IPS-18c (cell line): ENCODE measurements around the gene SLC27A2.

Experiments used
- H3K4me3 ChIP-seq: 2 replicates; pipeline ENCODE4 v1.7.0; 2013; ENCODE audit warnings: low read depth, mild to moderate bottlenecking, low read length, moderate library complexity; ENCODE audit not compliant: insufficient read depth
- H3K9me3 ChIP-seq: one replicate; pipeline ENCODE4 v1.6.1; 2013; ENCODE audit warnings: mild to moderate bottlenecking, low read length, moderate library complexity; ENCODE audit not compliant: control insufficient read depth, insufficient read depth

The SLC27A2 gene

DNA sequence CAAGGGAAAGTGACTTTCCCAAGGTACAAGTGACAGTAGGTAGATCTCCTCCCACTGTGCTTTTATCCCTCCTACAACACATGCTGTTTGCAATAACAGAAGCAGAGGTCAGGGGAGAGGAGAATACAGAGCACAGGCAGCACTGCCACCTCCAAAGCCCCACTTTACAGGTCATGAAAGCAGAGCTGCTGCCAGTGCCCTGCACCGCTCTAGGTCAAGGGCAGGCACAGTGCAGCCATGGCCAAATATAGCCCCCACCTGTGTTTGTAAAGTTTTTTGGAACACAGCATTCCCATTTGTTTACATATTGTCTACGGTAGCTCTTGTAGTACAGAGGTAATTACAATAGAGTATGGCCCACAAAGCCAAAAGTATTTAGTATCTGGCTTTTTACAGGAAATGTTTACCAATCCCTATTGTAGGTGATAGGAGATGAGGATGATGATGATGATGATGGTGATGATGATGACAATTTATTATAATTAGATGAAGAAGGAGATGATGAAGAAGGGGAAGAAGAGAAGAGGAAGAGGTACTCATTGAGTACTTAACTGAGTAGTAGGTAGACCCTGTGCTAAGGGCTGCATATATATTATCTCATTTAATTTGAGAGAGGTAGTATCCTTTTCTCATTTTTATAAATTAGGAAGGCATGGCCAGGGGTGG lies 63.1 kb downstream of the SLC27A2 start:
- Histone ChIP-seq H3K9me3 (no peaks in the 10 kb centered on the region), H3K4me3 (no peak overlapping the region)

DNA sequence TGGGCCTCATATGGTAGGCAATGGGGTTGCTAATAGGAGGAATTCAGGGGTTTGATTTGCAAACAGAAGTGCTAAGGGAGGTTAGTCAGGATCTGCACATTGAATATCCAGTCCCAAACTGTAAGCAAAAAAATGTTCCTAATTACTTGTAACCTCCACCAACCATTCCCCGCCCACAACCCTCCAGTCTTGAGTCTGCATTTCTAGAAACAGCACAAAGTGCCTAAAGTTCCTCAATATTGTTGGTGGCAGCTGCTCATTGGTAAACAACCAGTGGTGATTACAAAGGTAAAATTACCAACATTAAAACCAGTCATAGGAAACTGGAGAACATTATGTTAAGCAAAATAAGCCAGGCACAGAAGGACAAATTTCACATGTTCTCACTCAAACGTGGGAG lies 64.6 kb downstream of the SLC27A2 start:
- H3K4me3 ChIP-seq, result no peak overlapping the region
- H3K9me3 ChIP-seq, result no peaks in the 10 kb centered on the region

GRCh38 chr15:50247819-50248655 lies 66.0 kb downstream of the SLC27A2 start:
- Histone ChIP-seq H3K9me3 (no peaks in the 10 kb centered on the region), H3K4me3 (no peak overlapping the region; the same call in 1 of the 2 replicates)

DNA sequence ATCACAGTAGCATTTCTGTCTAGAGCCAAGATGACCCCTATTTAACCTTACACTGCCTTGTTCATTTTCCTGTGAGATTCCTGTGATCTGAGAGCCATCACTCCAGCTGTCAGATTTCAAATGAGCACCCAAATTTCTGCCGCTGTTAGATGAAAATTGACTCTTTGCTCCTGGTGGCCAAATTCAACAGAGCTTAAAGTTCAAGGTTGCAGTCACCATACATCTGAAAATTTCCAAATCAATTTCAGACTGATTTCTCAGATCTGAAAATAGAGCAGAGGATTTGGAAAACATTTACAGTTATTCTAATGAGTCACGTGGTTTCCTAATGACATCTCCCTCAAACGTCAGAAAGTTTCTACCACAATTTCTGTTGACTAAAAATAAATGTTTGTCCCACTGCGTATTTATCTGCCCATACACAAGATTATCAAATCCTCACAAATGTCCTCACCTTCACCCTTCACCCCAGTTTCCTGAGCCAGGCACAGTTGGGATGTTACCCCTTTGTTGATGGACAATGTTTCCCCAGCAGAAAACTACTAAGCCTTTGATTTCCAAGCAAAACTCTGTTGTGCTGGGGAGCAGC lies 67.1 kb downstream of the SLC27A2 start:
- no peaks in the 10 kb centered on the region for H3K9me3 ChIP-seq
- H3K4me3 ChIP-seq, result no peak overlapping the region

DNA sequence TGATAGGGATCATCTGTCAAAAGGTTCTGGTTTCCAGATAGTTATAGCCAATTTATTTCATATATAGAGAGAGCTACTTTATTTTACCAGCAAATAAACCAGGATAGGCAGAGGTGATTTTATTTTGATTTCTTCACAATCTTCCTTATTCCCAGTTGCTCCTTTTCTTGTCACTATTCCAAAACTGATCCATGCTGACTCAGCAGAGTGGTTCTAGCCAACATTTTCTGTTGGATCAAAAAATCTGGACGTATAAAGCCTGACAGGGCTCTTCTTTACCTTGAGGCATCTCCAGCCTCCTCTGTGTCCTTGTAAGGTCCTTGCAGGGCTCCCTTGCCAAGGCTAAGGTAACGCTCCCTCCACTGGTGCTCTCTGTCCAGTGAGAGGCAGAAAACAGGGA lies 67.7 kb downstream of the SLC27A2 start:
- Histone ChIP-seq H3K9me3 (no peaks in the 10 kb centered on the region), H3K4me3 (no peak overlapping the region)

DNA sequence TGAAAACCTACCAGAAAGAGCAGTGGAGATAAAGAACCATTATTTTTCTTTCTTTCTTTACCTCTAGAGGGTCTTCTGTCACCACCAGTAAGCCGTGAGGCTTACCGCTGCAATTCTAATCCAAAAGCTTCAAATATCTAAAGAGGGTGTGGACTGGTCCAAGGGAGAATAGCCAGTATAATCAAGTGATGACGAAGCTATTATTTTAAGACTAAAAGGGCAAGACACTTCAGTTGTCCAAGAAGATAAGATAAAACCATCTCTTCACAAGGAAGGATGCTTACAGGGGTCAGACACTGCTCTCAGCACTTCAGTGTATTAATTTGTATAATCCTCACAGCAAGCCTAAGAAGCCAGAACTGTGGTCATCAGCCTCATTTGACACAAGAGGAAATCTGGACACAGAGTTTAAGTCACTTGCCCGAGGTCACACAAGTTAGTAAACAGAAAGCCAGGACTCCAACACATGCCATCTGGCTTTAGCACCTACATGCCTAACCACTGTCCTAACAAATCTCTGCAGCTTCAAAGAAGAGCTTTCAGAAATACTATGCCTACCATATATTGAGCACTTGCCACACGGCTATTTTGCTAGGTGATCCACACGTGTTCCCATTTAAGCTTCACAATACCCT lies 68.9 kb downstream of the SLC27A2 start:
- Histone ChIP-seq H3K9me3 (no peaks in the 10 kb centered on the region), H3K4me3 (no peak overlapping the region)

GRCh38 chr15:50251638-50252182 lies 69.7 kb downstream of the SLC27A2 start:
- no peak overlapping the region for H3K4me3 ChIP-seq
- H3K9me3 ChIP-seq, result no peaks in the 10 kb centered on the region

DNA sequence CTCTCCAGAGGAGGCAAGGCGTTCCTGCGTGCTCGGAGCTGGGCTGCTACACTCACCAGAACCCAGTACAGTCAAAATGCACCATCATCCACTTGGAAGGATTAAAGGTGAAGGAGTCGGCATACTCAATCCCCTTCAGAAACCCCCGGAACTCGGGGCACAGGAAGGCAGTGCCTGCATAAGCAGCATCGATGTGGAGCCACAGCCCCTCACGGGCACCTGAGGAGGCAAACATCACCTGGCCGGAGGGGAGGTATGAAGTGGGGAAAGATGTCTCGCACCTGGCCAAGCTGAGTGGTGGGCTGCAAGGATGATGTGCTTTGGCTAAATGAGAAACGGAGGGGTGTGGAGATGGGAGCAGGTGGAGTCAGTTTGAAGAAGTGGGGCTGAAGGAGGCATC lies 70.6 kb downstream of the SLC27A2 start:
- Histone ChIP-seq H3K4me3 (no peak overlapping the region), H3K9me3 (no peaks in the 10 kb centered on the region)

- Histone ChIP-seq H3K9me3 (no peaks in the 10 kb centered on the region), H3K4me3 (no peak overlapping the region)
Observed at GRCh38 chr15:50256188-50257041, 74.4 kb downstream of the SLC27A2 start.

GRCh38 chr15:50257332-50257731 lies 75.3 kb downstream of the SLC27A2 start:
- no peaks in the 10 kb centered on the region for H3K9me3 ChIP-seq
- H3K4me3 ChIP-seq, result no peak overlapping the region

GRCh38 chr15:50257924-50258323 lies 75.9 kb downstream of the SLC27A2 start:
- Histone ChIP-seq H3K9me3 (no peaks in the 10 kb centered on the region), H3K4me3 (no peak overlapping the region)

GRCh38 chr15:50259276-50259675 lies 77.3 kb downstream of the SLC27A2 start:
- H3K4me3 ChIP-seq, result no peak overlapping the region
- H3K9me3 ChIP-seq, result no peaks in the 10 kb centered on the region

GRCh38 chr15:50260969-50261496 lies 79.0 kb downstream of the SLC27A2 start:
- H3K9me3 ChIP-seq, result no peaks in the 10 kb centered on the region

GRCh38 chr15:50261981-50262380 lies 80.0 kb downstream of the SLC27A2 start:
- H3K4me3 ChIP-seq, result no peak overlapping the region
- no peaks in the 10 kb centered on the region for H3K9me3 ChIP-seq

More at GRCh38 chr15:50260969-50261496, 79.0 kb downstream of the SLC27A2 start:
- no peak overlapping the region for H3K4me3 ChIP-seq

GRCh38 chr15:50262533-50262932 lies 80.5 kb downstream of the SLC27A2 start:
- no peaks in the 10 kb centered on the region for H3K9me3 ChIP-seq
- no peak overlapping the region for H3K4me3 ChIP-seq

DNA sequence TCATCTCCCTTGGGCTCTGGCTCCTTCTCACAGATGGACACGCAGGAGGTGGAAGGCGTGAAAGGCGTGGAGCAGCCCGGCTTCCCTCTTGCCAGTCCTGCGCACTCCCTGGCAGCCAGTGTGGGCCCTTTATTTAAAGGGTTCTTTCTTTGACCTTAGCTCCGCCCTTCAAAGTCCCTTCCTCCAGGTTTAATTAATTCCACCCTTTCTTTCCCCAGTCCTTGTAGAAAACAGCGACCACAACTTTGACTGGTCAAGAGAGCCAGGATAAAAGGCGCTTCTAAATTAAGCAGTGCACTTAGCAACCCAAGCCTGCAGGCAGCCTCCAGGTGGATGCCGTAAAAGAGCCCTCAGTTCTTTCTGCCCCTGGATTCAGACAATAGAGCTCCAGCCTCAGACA lies 83.6 kb downstream of the SLC27A2 start, which contains the start of gene HDC:
Gene HDC (minus strand): TSS at position 107 of the 400 bp plus-strand sequence. CDS start 103 bp downstream, at position 4.
- Histone ChIP-seq H3K9me3 (peaks cover under 1% of the 10 kb centered on the region), H3K4me3 (no peak within 1 kb of the TSS)
